ENCODE data around the gene FBXW11.
"Not testable (repeated sequence)": the region's sequence is repeated elsewhere in the genome, so short reads cannot be mapped to it uniquely, and the experiment has no call there.

The FBXW11 gene

DNA sequence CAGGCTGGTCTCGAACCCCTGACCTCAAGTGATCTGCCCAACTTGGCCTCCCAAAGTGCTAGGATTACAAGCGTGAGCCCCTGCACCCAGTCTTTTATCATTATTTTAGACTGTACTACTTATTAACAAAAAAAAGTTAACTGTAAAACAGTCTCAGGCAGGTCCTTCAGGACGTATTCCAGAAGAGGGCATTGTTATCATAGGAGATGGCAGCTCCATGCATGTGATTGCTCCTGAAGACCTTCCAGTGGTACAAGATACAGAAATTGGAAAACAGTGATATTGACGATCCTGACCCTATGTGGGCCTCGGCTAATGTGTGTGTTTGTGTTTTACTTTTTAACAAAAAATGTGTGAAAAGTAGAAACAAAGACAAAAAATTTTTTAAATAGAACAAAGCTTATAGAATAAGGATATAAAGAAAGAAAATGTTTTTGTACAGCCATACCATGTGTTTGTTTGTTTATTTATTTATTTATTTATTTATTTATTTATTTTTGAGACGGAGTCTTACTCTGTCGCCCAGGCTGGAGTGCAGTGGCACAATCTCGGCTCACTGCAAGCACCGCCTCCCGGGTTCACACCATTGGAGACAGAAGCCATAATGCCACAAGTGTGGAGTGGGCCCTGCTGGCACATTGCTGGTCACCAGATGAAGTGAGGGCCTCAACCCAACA, 13.8 kb upstream of the FBXW11 start:
- not testable (repeated sequence) for DNase-seq (ENCODE audit: low read depth, low spot score)

DNA sequence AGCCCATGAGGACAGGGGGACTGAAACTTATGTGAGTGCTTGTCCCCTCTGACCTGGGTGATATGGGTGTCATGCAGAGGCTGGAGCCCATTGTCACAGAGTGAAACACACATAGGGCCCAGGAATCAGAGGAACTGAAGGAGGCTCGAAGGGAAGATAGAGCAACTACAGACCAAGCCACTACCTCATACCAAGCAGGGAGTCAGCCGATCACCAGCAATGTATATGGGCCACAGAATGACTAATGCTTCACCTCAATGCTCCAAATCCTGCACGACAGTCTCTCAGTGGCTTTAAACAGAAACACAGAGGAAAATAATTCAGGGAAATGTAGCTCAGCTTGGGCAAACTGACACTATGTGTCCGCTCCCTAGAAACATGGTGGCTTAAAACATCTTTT, 8.9 kb upstream of the FBXW11 start:
- DNase-seq (ENCODE audit: low read depth, low spot score) = no peak

DNA sequence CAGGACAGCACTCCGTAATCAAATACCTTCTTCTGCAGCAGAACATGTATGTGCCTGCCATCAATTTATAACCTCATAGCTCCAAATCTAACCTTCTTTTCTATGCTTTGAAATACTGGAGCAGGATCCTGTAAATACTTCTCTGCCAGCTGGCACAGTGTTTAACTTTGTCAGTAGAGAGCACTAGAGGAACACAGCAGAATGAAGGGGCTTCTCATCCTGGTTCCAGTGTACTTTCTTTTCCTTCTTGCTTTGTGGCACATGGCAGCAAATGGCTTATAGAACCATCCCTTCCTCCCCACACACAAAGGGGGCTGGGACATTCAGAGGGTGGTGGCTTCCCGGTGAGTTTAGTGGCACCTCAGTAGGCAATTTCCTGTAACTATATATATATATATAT, 3.8 kb upstream of the FBXW11 start:
- DNase-seq (ENCODE audit: low read depth, low spot score) = no peak

DNA sequence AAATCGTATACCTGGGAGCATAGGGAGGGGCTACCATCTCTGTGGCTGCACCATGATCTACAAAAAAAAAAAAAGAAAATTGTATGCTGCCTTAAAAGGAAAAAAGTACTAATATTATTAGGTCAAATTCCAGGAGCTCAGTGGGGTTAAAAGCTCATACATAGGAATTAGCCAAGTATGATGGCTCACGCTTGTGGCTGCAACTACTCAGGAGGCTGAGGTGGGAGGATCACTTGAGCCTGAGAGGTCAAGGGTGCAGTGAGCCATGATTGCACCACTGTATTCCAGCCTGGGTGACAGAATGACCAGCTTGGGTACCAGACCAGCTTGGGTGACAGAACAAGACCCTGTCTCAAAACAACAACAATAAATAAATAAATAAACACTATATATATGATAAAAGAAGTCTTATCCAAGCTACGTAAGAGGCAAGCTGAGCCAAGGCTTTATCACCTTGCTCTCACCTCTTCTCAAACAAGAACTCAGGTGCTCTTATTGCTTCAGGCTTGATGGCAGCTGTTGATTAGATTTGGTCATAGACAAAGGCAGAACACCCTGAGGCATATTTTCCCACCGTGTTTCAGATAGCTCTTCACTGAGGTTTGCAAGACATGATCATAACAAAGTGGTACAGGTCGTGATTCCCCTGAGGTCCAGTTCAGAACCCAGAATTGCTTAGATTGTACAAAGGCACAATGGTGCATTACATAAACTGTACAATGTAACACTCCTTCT, 3.3 kb upstream of the FBXW11 start:
- DNase-seq (ENCODE audit: low read depth, low spot score) = no peak

DNA sequence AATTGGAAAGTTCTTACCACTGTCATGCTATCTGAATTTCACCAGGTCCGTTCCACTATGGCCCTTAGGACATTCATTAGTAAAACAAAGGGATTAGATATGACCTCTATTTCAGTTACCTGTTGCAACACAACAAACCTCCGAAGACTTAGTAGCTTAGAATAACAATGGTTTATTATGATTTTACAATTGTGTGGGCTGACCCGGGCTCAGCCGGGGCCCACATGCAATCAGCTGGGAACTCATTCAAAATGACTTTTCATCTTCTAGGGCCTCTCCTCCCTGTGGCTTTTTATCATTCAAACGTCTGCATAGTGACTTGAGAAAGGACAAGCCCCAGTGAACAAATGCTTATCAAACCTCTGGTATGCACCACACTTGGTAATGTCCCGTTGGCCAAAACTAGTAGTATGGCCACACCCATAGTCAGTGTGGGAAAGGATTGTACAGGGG, 2.3 kb upstream of the FBXW11 start:
- no peak for DNase-seq (ENCODE audit: low read depth, low spot score)

DNA sequence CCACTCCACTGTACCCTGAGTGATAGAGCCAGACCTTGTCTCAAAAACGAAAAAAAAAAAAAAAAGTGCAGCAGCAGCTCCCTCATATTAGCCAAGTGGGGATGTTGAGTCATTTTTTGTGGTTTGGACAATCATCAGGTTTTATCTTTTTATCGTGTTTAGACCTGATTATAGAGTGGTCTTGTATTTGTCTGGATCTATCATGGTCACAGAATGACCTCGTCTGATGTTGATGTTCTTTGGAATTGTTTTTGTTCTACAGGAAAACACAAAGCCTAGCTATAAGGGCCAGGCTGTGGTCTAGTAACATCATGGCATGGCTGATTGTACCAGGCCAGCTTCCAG, 1.6 kb upstream of the FBXW11 start:
- DNase-seq (ENCODE audit: low read depth, low spot score) = no peak

DNA sequence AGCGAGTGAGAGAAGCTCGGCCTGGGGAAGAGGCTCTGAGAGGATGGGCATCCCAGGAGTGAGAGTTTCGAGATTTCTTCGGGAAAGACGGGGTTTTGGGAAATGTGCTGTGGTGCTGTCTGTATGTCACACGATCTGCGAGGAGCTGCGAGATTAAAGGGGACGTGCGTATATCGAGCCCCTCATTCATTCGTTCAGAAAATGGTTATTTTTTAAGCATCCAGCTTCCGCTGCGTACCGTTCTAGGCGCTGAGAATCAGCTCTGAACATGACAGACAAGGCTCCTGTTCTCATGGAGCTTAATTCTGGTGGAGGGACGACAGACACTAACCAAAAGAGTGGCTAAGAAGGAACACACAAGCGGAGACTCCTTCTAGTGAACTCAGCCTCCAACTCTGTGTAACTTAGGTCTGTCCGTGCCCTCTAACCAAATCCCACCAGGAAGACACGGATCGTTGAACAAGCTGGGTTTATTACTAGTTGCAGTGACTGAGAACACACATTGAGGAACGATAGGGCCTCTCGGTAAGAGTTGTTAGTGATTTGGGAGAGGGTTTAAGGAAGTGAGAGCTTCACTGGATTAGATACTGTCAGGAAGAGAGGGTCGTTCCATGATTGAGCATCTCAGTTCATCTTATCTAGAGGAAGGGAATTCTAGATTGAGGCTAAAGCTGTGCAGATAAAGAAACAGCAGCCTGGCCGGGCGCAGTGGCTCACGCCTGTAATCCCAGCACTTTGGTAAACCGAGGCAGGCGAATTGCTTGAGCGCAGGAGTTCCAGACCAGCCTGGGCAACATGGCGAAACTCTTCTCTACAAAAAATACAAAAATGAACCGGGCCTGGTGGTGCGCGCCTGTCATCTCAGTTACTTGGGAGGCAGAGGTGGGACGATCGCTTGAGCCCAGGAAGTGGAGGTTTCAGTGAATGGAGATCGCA, 1.0 kb upstream of the FBXW11 start:
- no peak for DNase-seq (ENCODE audit: low read depth, low spot score)

DNA sequence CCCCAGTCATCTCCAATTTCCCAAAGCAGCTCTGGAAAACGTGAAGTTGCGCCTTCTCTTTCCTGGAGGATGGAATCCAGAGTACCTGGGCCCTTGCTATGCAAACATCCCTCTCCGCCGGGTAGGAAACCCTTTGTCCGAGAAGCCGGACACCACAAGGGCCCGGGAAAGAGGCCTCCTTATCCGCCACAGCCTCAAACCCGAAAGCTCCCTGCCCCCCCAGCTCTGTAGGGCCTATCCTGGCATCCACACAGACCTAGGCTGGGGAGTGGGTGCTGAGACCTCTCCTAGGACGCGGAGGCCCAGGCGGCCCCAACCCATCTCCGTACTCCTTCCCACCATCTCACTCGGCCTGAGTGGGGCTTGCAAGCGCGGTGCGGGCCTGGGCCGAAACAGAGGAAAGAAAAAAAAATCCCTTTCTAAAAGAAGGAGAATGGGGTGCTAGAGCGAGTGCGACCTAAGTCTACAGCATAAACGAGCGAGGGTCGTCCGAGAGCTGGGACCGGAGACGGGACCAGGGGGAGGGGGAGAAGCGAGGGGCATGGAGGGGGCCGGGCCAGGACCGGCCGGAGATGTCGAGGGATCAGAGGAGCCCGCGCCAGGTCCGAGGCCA, 624 bp downstream of the FBXW11 start:
- peak; percentile 6 for DNase-seq (ENCODE audit: low read depth, low spot score)

DNA sequence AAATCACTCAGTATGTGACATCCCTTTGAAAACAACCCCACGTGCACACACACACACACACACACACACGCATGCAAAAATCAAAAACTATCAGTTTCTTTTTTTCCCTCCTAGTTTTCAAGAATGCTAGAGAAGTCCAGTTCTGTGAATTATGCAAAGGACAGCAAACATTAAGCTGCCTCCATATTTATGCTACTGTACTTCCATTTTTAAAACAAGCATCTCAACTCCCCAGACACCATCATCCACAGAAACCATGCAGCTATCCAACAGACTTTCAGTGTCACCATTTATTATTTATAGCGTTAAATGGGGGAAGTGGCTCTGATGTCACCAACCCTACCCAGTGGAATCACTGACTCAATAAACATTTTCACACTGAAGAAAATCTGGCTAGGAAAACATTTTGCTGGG, 1.6 kb downstream of the FBXW11 start:
- no peak for DNase-seq (ENCODE audit: low read depth, low spot score)

DNA sequence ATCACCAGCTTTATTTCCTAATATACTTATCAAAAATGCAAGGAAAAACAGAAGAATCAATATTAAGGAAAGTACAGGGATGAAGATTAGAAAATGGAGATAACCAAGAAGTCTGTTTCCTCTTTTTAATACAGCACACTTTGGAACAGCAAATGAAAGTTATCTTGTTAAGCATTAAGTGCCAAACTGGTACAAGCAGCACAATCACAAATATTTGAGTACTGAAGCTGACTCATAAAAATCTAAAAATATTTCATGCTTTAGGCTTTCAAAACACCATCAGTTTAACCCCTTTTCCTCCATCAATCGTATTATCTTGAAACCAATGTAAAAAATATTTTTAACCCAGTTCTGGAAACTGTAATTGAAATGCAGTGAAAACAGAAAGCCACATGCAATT, 2.7 kb downstream of the FBXW11 start:
- no peak for DNase-seq (ENCODE audit: low read depth, low spot score)

DNA sequence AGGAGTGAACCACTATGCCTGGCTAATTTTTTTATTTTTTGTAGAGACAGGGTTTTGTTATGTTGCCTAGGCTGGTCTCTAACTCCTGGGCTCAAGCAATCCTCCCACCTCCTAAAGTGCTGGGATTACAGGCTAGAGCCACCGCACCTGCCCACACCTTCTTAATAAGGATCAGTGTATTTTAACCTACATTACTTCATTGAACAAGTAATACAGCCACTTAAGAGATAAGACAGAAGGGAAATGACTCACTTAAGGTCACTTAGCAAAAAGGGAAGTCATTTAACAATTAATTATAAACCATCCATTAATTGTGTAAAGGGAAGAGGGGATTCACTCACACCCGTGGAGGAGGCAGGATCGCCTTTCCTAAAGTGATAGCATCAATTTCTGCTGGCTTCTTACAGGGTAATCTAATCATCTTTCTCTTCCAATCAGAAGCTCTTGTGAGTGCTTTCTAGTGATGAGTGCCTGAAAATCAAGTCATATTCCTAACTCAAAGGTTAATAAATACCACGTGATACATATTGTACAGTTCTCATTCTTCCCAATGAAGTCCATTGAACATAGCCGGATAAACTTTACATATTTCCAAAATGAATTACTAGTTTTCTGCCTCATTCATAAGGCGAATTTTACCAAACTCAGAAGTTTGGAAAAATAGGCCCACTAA, 3.5 kb downstream of the FBXW11 start:
- no peak for DNase-seq (ENCODE audit: low read depth, low spot score)

DNA sequence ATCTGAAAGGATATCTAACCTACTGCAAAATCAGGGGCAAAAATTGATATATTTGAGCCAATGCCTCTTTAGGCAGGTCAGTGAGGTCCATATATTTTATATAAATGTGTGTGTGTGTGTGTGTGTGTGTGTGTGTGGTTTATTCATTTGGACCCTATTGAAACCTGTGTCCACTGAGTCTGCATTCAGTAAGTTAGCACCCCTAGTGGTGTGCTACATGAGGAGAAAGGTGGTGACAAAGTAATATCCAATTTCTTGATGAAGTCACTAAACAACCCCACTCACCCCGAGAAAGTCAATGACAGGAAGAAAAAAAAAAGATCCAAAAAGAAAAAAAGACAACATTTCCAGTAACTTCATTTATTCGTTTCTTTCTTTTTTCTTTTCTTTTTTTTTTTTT, 4.1 kb downstream of the FBXW11 start:
- no peak for DNase-seq (ENCODE audit: low read depth, low spot score)

DNA sequence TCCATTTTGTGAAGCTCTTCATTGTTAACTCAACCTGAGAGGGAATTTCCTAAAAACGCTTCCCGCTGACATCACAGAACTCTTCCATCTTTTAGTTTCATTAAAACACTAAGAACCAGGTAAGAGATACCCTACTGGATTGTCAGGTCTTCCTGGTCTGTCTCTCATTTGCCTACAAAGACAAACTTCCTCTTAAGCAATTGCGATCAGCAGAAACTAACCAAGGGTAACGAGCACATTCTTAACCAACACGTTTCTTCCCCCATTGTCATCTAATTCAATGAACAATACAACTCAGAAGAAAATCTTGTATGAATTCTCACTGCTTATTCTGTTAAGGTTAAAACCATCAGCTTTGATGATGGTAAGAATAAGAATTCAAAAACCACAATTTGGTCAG, 6.6 kb downstream of the FBXW11 start:
- no peak for DNase-seq (ENCODE audit: low read depth, low spot score)

DNA sequence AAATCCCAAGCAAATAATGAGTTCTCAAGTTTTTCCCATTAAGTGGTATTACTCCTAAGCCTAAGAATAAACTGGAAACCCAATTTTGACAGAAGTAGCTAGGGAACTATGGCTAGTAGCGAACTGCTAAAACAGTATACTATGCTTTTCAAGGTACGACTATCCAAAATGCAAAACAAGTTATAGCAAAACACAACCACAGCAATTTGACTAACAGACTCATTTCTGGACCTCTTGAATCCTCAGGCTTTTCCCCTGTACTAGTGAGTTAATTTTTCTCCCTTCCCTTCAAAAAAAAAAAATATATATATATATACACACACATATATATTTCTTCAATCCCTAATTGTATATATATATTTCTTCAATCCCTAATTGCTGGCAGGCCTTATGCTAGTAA, 7.3 kb downstream of the FBXW11 start:
- DNase-seq (ENCODE audit: low read depth, low spot score) = no peak

DNA sequence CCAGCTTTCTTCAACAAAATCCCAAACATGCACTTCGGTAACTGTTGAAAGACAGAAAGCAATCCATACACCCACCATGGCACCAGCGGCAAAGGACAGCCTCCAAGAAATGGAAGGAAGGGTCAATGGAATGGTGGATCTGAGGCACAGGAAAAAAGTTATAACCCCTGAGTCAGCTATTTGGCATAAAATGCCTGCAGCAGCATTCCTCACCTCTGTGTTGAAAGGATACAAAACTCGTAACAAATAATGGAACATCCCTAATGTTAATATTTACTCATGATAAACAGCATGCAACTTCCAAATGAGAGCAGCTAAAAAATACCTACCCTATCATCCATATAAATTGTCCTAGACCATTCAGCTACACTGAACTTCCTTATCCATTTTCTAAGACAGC, 9.4 kb downstream of the FBXW11 start:
- no peak for DNase-seq (ENCODE audit: low read depth, low spot score)

DNA sequence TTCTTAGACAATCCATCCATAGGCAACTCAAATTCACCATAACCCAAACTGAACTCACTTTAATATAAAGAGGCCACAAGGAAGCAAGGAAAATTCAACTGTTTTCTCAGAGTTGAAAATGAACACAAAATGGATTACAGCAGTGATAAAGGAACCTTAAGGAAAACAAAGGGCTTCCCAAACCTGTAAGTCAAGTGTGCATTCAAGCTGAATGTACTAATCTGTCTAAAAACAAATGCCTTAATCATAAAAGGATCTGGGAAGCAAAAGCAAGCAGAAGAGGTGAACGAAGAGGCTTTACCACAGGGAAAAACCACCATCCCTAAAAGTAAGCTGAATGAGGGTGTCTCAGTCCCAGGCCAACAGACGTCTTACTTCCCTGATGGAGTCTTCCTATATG, 13.6 kb downstream of the FBXW11 start:
- DNase-seq (ENCODE audit: low read depth, low spot score) = no peak

DNA sequence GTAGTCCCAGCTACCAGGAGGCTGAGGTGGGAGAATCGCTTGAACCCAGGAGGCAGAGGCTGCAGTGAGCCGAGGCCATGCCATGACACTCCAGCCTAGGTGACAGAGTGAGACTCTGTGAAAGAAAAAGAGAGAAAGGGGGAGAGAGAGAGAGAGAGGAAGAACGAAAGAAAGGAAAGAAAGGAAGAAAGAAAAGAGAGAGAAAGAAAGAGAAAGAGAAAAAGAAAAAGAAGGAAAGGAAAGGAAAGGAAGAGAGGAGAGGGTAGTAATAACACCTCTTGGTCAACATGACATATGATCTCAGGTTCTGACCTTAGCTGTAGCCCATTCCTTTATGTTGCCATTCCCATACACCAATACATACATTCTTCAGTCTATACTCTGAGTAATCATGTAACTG, 14.1 kb downstream of the FBXW11 start:
- DNase-seq (ENCODE audit: low read depth, low spot score) = no peak

DNA sequence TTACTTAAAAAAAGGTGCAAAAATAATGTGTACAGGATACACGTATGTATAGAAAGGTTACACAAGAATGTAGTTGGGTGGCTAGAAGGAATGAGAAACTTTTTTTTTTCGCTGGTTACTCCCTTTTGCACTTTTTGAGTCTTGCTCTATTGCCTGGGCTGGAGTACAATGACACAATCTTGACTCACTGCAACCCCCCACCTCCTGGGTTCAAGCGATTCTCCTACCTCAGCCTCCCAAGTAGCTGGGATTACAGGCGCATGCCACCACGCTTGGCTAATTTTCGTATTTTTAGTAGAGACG, 15.8 kb downstream of the FBXW11 start:
- DNase-seq (ENCODE audit: low read depth, low spot score) = no peak

DNA sequence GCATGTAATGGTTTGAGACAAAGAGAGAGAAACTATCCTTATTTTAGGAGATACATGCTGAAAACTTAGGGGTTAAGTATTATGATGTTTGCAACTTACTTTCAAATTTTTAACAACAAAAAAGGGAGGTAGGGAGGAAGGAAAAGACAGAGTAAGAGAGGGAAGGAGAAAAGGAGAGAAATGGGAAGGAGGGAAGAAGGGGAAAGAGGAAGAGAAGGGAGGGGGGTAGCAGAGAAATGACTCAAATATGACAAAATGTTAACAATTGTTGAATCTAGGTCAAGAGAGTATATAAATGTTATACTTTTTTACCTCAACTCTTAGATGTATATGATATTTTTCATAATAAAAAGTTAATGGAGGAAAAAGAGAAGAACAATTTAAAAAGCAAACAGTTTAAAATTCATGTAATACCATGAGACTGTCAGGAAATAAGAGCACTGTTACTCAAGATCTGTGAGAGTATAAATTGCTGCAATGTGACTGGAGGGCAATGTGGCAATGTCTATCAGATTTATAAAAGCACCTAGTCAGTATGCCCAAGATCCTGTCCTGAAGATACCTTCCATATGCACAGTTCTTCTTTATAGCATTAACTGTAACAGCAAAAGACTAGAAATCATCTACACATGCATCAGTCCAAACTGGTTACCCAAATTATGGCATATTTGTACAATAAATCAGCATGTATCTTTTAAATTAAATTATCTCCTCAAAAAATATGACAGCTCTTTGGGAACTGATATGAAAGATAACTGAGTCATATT, 16.3 kb downstream of the FBXW11 start:
- no peak for DNase-seq (ENCODE audit: low read depth, low spot score)

DNA sequence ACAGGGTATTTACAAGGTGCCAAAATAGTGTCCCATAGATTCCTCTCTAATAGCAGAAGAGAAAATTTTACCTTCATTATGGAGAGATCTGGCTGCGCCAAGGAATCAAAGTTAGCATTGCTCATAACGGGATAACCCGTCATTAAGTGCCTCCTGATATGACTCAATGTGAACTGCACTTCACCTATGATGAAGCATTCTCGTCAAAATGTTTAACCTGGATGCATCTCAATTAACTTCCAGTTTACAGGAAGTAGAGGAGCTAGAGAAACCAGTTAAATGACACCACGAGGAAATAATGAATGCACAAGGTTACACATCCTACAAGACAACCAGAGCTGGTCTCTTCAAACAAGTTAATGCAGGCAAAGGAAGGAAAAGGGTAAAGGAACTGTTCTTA, 17.2 kb downstream of the FBXW11 start:
- DNase-seq (ENCODE audit: low read depth, low spot score) = no peak

DNA sequence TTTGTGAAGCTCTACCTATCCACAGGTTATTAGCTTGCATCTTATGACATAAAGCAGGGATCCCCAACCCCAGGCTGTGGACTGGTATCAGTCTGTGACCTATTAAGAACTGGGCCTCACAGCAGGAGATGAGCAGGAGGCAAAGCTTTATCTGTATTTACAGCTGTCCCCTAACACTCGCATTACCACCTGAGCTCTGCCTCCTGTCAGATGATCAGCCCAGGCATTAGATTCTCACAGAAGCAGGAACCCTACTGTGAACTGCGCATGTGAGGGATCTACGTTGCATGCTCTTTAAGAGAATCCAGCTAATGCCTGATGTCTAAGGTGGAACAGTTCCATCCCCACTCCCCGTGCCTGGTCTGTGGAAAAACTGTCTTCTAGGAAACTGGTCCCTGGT, 19.7 kb downstream of the FBXW11 start:
- no peak for DNase-seq (ENCODE audit: low read depth, low spot score)

Measured in activated CD4-positive, CD25-positive, alpha-beta regulatory T cell treated with anti-CD3 and anti-CD28 coated beads, Interleukin-2, amount 50 U/mL, for 16 hours (primary cell).